HG03066 (cell line): ENCODE measurements around the gene CHMP2A.
"Not testable (repeated sequence)": the region's sequence is repeated elsewhere in the genome, so short reads cannot be mapped to it uniquely, and the experiment has no call there.

Experiments used
- ATAC-seq: cut with Tn5 transposase; IDR thresholded peaks from one replicate; pipeline ENCODE4 v1.9.1; 2021; ENCODE audit warnings: low read depth; ENCODE audit not compliant: unreplicated experiment

CHMP2A gene

GRCh38 chr19:58554494-58555368 is at the start of gene CHMP2A:
CHMP2A (minus strand) TSS chr19:58555105; CDS start chr19:58554212, 893 bp downstream.
- ATAC-seq: peak; percentile 33

GRCh38 chr19:58586133-58586765 is 31.3 kb upstream of the CHMP2A start:
- no peak for ATAC-seq

GRCh38 chr19:58585442-58586132 is 30.7 kb upstream of the CHMP2A start:
- no peak for ATAC-seq

DNA sequence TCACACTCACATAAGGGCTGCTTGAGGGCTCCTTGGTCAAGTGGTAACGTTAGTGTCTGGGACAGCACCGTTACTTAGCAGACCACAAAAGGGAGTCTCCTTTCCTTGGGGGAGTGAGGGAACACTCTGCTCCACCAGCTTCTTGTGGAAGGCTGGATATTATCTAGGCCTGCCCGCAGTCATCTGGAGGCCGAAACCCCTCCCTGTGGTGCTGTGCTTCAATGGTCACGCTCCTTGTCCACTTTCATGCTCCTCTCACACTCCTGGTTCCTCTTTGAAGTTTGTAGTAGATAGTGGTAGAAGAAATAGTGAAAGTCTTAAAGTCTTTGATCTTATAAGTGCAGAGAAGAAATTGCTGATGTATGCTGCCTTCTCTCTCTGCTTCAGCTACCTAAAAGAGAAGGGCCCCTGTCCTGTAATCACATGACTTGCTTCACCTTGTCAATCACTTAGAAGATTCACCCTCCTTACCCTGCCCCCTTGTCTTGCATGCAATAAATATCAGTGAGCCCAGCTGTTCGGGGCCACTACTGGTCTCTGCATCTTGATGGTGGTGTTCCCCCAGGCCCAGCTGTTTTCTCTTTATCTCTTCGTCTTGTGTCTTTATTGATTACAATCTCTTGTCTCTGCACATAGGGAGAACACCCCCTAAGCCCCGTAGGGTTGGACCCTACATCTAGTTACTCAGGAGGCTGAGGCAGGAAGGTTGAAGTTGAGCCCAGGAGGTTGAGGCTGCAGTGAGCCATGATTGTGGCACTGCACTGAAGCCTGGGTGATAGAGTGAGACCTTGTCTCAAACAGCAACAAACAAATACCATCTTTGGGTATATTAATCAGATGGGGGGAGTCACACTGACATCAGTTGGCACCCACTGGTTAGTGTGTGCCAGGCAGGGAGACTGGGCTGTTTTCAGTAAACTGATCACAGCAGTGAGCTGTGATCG is 29.9 kb upstream of the CHMP2A start:
- no peak for ATAC-seq

DNA sequence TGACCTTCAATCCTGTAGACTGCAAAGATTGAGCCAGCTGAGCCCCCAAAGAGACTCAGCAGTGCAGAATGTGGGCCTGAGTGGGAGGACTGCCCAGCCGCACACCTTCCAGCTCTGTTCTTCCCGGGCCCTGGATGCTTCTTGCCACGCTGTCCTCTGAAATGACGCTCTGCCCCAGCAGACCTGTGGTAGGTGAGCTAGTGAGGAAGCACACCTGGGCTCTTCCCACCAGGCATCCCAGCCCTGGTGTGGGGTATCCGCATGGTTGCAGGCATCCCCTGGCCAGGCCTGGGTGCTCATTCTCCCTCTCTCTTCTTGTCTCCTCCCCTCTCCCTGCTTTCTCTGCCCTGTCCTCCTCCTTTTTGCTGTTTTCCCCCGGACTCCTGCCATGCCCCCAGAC is 28.1 kb upstream of the CHMP2A start:
- no peak for ATAC-seq

GRCh38 chr19:58581227-58582141 is 26.6 kb upstream of the CHMP2A start:
- no peak for ATAC-seq

GRCh38 chr19:58579473-58580142 is 24.7 kb upstream of the CHMP2A start:
- ATAC-seq: no peak

DNA sequence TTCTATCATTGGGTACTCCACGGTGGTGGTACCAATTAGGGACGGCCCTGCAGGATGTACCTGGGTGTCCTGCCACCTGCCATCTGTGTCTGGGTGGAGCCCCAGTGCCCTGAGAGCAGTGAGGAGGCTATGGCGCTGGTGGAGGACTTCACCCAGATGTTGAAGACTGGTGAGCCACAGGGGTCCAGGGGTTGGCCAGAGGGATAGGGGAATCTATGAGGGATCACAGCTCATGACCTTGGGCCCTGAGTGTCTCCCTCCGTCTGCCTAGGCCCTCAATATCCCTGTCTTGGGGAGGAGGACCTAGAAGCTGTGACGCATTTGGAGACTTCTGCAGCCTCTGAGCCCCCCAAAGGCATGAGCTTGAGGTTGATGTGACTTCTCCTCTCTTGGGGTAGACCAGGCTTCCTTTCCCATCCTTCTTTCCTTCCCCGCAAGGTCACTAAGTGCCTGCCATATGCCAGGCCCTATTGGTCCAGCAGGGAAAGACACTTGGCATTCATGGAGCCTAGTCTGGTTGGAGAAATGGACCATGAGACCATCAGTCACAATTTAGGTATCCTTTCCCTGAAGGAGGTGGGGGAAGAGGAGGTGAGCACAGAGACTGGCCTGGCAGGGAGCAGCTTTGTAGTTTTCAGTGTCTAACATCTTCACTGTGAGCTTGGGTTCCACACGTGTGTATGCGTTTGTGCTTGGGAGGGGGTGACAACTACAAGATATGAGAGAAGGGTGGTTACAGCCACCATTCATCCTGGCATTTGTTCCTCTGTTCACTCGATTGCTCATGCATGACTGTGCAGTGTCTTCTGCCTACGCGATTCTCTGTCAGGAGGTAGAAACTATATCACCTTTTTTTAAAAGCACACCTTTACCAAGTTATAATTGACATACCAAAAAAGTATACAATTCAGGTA is 23.4 kb upstream of the CHMP2A start:
- no peak for ATAC-seq

DNA sequence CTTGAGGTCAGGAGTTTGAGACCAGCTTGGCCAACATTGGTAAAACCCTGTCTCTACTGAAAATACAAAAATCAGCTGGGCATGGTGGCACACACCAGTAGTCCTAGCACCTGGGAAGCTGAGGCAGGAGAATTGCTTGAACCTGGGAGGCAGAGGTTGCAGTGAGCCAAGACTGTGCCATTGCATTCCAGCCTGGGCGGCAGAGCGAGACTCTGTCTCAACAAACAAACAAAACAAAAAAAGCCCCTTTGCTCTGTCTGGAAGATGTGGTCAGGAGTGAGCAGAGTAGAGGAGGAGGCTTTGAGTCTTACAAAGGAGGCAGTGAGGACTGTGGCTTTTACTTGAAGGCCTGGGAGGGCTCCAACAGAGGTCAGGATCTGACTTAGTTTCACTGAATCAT is 22.7 kb upstream of the CHMP2A start:
- ATAC-seq: not testable (repeated sequence)

DNA sequence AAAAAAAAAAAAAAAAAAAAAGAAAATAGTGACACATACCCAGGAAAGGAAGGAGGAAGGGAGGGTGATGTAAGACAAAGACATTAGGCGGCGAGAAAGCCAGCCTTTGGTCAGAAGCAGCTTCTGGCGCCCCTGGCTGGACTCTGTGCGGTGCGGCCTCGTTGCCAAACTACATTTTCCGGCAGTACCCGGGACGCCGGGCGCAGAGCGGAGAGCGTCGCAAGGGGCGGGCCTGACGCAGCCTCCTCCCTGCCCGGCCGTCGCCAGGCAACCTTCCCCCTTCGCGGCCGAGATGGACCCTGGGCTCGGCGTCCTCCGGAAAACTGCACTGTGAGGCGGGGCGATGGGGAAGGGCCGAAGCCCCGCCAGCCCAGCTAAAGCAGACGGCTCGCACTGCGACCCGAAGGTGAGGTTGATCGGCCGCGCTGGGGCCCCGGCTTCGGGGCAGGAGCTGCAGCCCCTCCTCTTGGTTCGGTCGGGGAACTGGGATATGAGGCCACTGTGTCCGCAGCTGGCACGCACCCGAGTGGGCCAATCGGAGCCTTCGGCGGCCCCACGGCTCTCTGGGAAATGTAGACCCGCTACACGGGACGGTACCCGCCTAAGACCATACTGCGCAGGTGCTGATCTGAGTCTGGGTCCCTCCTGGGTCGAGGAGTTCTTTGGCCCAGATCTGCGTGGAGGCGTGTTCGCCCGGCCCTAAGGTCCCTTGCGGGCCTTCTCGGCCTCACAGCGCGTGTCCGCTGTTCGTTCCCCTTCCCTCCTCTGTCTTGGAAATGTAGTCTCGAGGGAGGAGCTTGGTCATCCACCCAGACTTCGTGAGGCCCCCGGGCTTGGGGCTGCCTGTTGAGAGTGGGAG is 20.5 kb upstream of the CHMP2A start:
- ATAC-seq: peak; percentile 35

DNA sequence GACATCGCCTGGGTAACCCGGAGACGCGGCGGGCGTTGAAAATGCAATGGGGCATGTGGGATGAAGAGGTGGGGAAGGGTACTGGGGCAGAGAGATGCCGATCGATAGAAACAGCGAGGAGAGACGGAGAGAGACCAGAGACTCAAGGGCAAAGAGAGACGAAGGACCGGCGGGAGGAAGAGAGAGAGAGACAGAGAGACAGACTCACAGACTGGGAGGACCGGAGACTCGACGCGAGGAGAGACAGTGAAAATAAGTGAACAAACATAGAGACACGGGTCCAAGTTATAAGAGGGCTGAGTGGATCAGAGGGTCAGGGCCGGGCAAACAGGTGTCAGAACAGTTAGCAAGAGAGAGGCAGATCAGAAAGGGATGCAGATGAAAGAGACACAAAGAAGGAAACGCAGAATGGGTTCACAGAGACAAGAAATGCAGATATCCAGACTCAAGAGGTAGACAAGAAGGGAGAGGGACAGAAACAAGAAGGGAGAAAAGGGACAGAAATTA is 18.8 kb upstream of the CHMP2A start:
- no peak for ATAC-seq

GRCh38 chr19:58572818-58573657 is 18.1 kb upstream of the CHMP2A start, which contains the start of gene MZF1:
MZF1 (minus strand) TSS chr19:58573335; CDS start chr19:58571389, 1,946 bp downstream.
- ATAC-seq: peak; percentile 54

GRCh38 chr19:58572026-58572817 is 17.3 kb upstream of the CHMP2A start:
- no peak for ATAC-seq

DNA sequence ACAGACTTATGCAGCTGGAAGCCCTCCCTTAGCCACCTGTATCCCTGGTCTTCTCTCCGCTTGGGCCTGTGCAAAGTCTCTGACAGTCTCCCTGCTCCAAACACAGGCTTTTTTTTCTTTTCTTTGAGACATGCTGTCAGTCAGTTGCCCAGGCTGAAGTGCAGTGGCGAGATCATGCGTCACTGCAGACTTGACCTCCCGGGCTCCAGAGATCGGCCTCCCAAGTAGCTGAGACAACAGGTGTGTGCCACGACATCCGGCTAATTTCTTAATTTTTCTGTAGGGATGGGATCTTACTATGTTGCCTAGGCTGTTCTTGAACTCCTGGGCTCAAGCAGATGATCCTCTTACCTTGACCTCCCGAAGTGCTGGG is 16.7 kb upstream of the CHMP2A start:
- no peak for ATAC-seq
